M059J (cell line): ENCODE measurements around the gene GTF3A. TPM values are rescaled to one million over a fixed set of nuclear protein-coding genes. Genes with fewer than 3 reads are reported as not detected.

Experiments
- total RNA-seq: library from RNA; depleted of rRNA; stranded (reverse); fragments of >200 nt; shearing (Covaris generic); gene quantifications from 2 replicates; pipeline ENCODE4 v1.2.3, GENCODE V29; 2014; rRNA removed

GTF3A gene
- total RNA-seq, 1 experiment from 2014 or later, result 148 TPM

Other genes with a start within 250 kb of the GTF3A start
- 521 and 537 TPM in 2 replicates for gene RPL21, start 173.1 kb upstream of the GTF3A start, total RNA-seq
- gene RASL11A, start 153.8 kb upstream of the GTF3A start, total RNA-seq, result 138 and 150 TPM in 2 replicates
- 61.7 and 76.7 TPM in 2 replicates for gene MTIF3, start 25.9 kb downstream of the GTF3A start, total RNA-seq
- gene LNX2, start 195.9 kb downstream of the GTF3A start, total RNA-seq, result 6.0 and 9.3 TPM in 2 replicates
- gene POLR1D, start 197.3 kb downstream of the GTF3A start, total RNA-seq, result 71.0 and 78.4 TPM in 2 replicates